Pulmonary artery endothelial cell (primary cell): ENCODE data around the gene TRAK1. TPM values are rescaled to one million over a fixed set of nuclear protein-coding genes. Genes with fewer than 3 reads are reported as not detected.
A peak's percentile ranks its signal among the peaks of the same experiment; 100 is the strongest.
"Not testable (repeated sequence)": the region's sequence is repeated elsewhere in the genome, so short reads cannot be mapped to it uniquely, and the experiment has no call there.

Experiments
- DNase-seq: peaks from one replicate; pipeline ENCODE4 v3.0.0-alpha.2; 2011; ENCODE audit warnings: low read depth, low spot score
- total RNA-seq: library from RNA; depleted of rRNA; stranded (reverse); fragments of >200 nt; gene quantifications from 2 replicates; pipeline ENCODE4 v1.2.3, GENCODE V29; 2014

The TRAK1 gene
- total RNA-seq, 1 donor from 2014 or later, result 41.5 TPM

GRCh38 chr3:42096796-42097565, 5.8 kb downstream of the TRAK1 start:
- DNase-seq, result no peak

- no peak for DNase-seq
Observed at GRCh38 chr3:42097566-42097946, 6.4 kb downstream of the TRAK1 start.

- no peak for DNase-seq
Observed at GRCh38 chr3:42098171-42098570, 7.0 kb downstream of the TRAK1 start.

- no peak for DNase-seq
Observed at GRCh38 chr3:42099020-42099765, 8.0 kb downstream of the TRAK1 start.

- DNase-seq, result no peak
Observed at GRCh38 chr3:42101048-42101447, 9.9 kb downstream of the TRAK1 start.

- no peak for DNase-seq
Observed at GRCh38 chr3:42101481-42101880, 10.3 kb downstream of the TRAK1 start.

- DNase-seq, result no peak
Observed at GRCh38 chr3:42102571-42102970, 11.4 kb downstream of the TRAK1 start.

- DNase-seq, result not testable (repeated sequence)
Observed at GRCh38 chr3:42103921-42104665, 12.9 kb downstream of the TRAK1 start.

- DNase-seq, result not testable (repeated sequence)
Observed at GRCh38 chr3:42105994-42106393, 14.8 kb downstream of the TRAK1 start.

GRCh38 chr3:42106646-42107045, 15.5 kb downstream of the TRAK1 start:
- DNase-seq, result peak; percentile 49

- no peak for DNase-seq
Observed at GRCh38 chr3:42110631-42111030, 19.5 kb downstream of the TRAK1 start.

- no peak for DNase-seq
Observed at GRCh38 chr3:42114130-42114725, 23.1 kb downstream of the TRAK1 start.

- no peak for DNase-seq
Observed at GRCh38 chr3:42115215-42115614, 24.1 kb downstream of the TRAK1 start.

GRCh38 chr3:42115946-42116345, 24.8 kb downstream of the TRAK1 start:
- DNase-seq, result no peak

GRCh38 chr3:42116466-42116865, 25.3 kb downstream of the TRAK1 start:
- DNase-seq, result no peak

- no peak for DNase-seq
Observed at GRCh38 chr3:42117175-42118008, 26.2 kb downstream of the TRAK1 start.

GRCh38 chr3:42118762-42119361, 27.7 kb downstream of the TRAK1 start:
- no peak for DNase-seq

- peak; percentile 66 for DNase-seq
Observed at GRCh38 chr3:42119561-42120355, 28.6 kb downstream of the TRAK1 start.

- no peak for DNase-seq
Observed at GRCh38 chr3:42120866-42121265, 29.7 kb downstream of the TRAK1 start.
